ENCODE measurements around the gene SLC24A3. TPM values are rescaled to one million over a fixed set of nuclear protein-coding genes. Genes with fewer than 3 reads are reported as not detected.

SLC24A3 gene
- total RNA-seq, 1 experiment from 2014 or later = not detected

GRCh38 chr20:19338960-19339359 lies 126.5 kb downstream of the SLC24A3 start:
- Histone ChIP-seq H3K4me3 (no peak overlapping the region), H3K4me1 (replicated peaks; ENCODE audit: insufficient read depth) (no peaks in the 10 kb centered on the region), H3K27me3 (ENCODE audit: insufficient read depth, low read depth) (peaks cover 31% of the 10 kb centered on the region), H4K20me1 (ENCODE audit: insufficient read depth) (no peaks in the 10 kb centered on the region), H3K9me3 (ENCODE audit: insufficient read depth, low read depth) (no peaks in the 10 kb centered on the region), H3K27ac (no peak overlapping the region), H3K79me2 (ENCODE audit: low read depth) (no peaks in the 10 kb centered on the region), H3K36me3 (ENCODE audit: low read depth) (no peaks in the 10 kb centered on the region), H2AFZ (no peak overlapping the region), H3F3A (ENCODE audit: insufficient read depth, low read depth) (no peaks in the 10 kb centered on the region), H3K9me2 (ENCODE audit: insufficient read depth) (no peaks in the 10 kb centered on the region), H3K4me2 (no peak overlapping the region)
- intact Hi-C loops (cut with micrococcal nuclease; ENCODE audit: unreplicated experiment) = no loop called here
- CTCF ChIA-PET = no interaction called here
- DNase-seq = no peak
- no TSS peak for BruUV-seq (replicated peaks)
- no peak for TF ChIP-seq CTCF (conservative IDR thresholded peaks at IDR 0.05)
- TF ChIP-seq EZH2 (IDR thresholded peaks at IDR 0.05; ENCODE audit: low read depth) = no peak
- POLR2A ChIA-PET (ENCODE audit: unreplicated experiment) = no interaction called here

- Histone ChIP-seq H3K27me3 (ENCODE audit: insufficient read depth, low read depth) (peaks cover 36% of the 10 kb centered on the region), H3K27ac (no peak overlapping the region), H3K9me2 (ENCODE audit: insufficient read depth) (no peaks in the 10 kb centered on the region), H3K36me3 (ENCODE audit: low read depth) (no peaks in the 10 kb centered on the region), H2AFZ (no peak overlapping the region), H3K79me2 (ENCODE audit: low read depth) (no peaks in the 10 kb centered on the region), H3K4me3 (no peak overlapping the region), H4K20me1 (ENCODE audit: insufficient read depth) (no peaks in the 10 kb centered on the region), H3K4me2 (no peak overlapping the region), H3K4me1 (replicated peaks; ENCODE audit: insufficient read depth) (no peaks in the 10 kb centered on the region), H3F3A (ENCODE audit: insufficient read depth, low read depth) (no peaks in the 10 kb centered on the region), H3K9me3 (ENCODE audit: insufficient read depth, low read depth) (no peaks in the 10 kb centered on the region)
- ChIA-PET CTCF (no interaction called here), POLR2A (ENCODE audit: unreplicated experiment) (interaction anchor here (0.7 kb wide), 1 partner anchor 27 kb away, joined by 4 read pairs; no protein-coding TSS in a partner anchor)
- intact Hi-C loops (cut with micrococcal nuclease; ENCODE audit: unreplicated experiment) = no loop called here
- no TSS peak for BruUV-seq (replicated peaks)
- peak in 1 of 2 experiments; percentile 5 for DNase-seq
- TF ChIP-seq EZH2 (IDR thresholded peaks at IDR 0.05; ENCODE audit: low read depth) (no peak), CTCF (conservative IDR thresholded peaks at IDR 0.05) (no peak)
Measured at GRCh38 chr20:19341348-19342053, 129.1 kb downstream of the SLC24A3 start.

GRCh38 chr20:19344341-19344740 lies 131.9 kb downstream of the SLC24A3 start:
- Histone ChIP-seq H3K9me3 (ENCODE audit: insufficient read depth, low read depth) (no peaks in the 10 kb centered on the region), H3K4me2 (no peak overlapping the region), H3K9me2 (ENCODE audit: insufficient read depth) (no peaks in the 10 kb centered on the region), H2AFZ (no peak overlapping the region), H3K36me3 (ENCODE audit: low read depth) (no peaks in the 10 kb centered on the region), H3K27ac (no peak overlapping the region), H3K4me3 (no peak overlapping the region), H3F3A (ENCODE audit: insufficient read depth, low read depth) (no peaks in the 10 kb centered on the region), H3K4me1 (replicated peaks; ENCODE audit: insufficient read depth) (no peaks in the 10 kb centered on the region), H3K79me2 (ENCODE audit: low read depth) (no peaks in the 10 kb centered on the region), H3K27me3 (ENCODE audit: insufficient read depth, low read depth) (peaks cover 50% of the 10 kb centered on the region), H4K20me1 (ENCODE audit: insufficient read depth) (no peaks in the 10 kb centered on the region)
- DNase-seq = no peak
- POLR2A ChIA-PET (ENCODE audit: unreplicated experiment) = no interaction called here
- CTCF ChIA-PET = no interaction called here
- BruUV-seq (replicated peaks) = no TSS peak
- TF ChIP-seq EZH2 (IDR thresholded peaks at IDR 0.05; ENCODE audit: low read depth) (no peak), CTCF (conservative IDR thresholded peaks at IDR 0.05) (no peak)
- intact Hi-C loops (cut with micrococcal nuclease; ENCODE audit: unreplicated experiment) = no loop called here

Measured in PC-9 (cell line).